ENCODE data around the gene SRGAP2C.
A peak's percentile ranks its signal among the peaks of the same experiment; 100 is the strongest.
"Not testable (repeated sequence)": the region's sequence is repeated elsewhere in the genome, so short reads cannot be mapped to it uniquely, and the experiment has no call there.

The SRGAP2C gene

DNA sequence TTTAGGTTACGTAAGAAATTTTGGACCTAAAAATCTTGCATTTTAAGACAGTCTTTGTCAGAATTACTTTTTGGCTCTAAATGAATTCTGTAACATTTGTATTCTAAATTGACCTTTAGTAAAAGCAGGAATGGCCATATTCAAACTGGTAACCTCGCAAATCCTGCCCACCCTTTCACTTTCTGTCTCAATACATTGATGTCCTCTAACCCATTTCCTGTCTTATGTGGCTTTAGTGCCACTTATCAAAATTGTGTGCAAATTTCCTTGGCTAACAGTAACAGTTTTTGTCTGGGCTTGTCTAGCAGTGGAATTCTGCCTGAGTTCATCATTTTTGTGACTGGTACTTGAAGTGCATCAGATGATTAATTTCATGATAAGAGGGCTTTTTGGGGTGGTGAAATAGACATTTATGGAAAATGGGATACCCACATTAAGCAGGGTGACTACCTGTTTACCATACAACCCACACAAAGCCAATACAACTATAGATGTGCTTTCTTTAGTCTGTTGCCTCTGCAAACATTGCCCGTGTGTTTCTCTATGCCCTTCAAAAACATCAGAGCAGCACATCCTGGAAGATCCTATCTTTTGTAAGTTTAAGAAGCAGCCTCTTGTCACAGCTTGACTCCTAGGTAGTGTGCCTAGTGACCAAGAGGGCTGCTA is 205.3 kb downstream of the SRGAP2C start:
- not testable (repeated sequence) for DNase-seq

DNA sequence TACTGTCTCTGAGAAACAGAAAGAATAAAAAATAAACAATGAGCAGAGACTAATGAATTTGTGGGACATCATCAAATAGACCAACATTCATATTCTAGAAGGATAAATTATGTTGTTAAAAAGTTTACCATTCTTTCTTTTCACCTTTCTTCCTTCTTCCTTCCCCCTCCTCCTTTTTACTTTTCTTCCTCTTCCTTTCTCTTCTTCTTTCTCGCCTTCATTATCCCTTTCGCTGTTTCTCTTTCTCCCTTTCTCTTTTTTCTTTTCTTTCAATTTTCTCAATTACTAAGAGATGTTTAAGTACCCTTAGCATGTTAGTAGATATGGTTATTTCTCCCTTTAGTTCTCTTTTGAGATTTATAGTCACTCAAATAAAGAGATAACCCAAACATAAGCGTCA is 207.4 kb downstream of the SRGAP2C start:
- not testable (repeated sequence) for DNase-seq

DNA sequence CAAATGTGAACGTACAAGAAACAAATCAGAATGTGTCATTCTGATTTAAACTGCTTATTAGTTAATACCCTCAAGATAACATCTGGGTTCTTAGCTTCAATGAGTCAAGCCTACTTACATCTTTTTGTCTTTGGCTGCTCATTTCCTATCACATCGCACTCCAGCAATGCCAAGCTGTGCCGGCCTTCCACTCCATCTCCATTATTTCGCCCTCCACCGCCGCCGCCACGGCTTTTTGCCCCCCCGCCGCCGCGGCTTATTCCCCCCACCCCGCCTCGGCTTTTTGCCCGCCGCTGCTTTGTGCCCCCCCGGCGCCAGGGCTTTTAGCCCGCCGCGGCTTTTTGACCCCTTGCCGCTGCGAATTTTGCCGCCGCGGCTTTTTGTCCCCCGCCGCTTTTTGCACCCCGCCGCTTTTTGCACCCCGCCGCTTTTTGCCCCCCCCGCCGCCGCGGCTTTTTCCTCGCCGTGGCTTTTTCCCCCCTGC is 211.0 kb downstream of the SRGAP2C start:
- peak; percentile 22 to 61 (median 47) for DNase-seq

DNA sequence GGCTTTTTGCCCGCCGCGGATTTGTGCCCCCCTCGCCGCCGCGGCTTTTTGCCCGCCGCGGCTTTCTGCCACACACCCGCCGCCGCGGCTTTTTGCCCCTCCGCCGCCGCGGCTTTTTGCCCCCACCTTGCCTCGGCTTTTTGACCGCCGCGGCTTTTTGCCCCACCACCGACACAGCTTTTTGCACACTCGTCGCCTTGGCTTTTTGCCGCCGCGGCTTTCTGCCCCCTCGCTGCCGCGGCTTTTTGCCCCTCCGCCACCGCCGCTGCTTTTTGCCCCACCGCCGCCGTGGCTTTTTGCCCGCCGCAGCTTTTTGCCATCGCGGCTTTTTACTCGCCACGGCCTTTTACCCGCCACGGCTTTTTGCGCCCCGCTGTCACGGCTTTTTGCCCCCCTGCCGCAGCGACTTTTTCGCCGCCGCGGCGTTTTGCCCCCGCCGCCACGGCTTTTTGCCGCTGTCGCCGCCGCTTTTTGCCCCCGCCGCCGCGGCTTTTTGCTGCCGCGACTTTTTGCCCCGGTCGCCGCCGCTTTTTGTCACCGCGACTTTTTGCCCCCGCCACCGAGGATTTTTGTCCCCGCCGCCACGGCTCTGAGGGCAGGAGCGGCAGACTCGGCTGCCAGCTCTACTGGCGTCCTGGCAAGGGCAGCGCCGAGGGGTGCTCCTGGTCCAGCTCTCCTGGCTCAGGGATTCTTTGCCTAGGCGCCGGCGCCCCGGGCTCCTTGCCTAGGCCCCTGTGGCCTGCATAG is 211.7 kb downstream of the SRGAP2C start:
- DNase-seq: peak; percentile 19 to 22 (median 21)

DNA sequence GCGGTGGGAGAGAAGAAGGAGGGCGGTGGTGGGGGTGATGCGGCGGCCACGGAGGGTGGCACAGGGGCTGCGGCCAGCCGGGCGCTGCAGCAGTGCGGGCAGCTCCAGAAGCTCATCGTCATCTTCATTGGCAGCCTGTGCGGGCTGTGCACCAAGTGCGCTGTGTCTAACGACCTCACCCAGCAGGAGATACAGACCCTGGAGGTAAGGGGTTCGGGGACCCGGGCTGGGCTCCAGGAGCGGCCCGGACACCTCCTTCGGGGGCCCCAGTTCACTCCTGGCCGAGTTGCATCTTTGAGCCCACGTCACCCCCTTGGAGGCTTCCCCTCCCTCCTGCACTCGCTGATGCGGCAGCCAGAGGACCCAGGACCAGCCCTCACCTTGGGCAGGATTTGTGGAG is 212.3 kb downstream of the SRGAP2C start:
- DNase-seq: not testable (repeated sequence)

DNA sequence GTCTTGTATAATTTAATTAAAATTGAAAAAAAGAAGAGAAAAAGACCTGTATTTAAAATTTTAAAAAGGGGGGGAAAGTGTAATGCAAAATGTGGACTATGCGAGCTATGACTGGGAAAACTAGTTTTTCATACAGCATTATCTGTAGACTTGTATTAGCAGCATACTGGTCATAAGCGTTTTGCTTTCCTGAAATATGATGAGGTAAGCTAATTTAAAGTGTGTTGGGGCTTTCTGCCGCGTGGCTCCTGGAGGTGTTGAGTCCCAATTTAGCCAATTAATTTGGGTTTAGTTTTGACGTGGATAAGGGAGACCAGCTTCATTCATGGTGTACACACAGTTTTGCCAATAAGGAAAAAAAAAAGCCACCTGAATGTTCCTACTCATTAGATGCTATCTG is 214.4 kb downstream of the SRGAP2C start:
- DNase-seq: not testable (repeated sequence)

DNA sequence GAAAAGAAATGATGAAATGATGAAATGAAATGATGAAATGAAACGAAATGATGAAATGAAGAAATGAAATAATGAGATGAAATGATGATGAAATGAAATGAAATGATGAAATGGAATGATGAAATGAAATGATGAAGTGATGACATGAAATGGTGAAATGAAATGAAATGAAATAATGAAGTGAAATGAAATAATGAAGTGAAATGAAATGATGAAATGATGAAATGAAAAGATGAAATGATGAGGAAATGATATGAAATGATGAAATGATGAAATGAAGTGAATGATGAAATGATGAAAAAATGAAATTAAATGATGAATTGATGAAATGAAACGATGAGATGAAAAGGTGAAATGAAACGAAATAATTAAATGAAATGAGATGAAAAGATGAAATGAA is 215.3 kb downstream of the SRGAP2C start:
- not testable (repeated sequence) for DNase-seq

DNA sequence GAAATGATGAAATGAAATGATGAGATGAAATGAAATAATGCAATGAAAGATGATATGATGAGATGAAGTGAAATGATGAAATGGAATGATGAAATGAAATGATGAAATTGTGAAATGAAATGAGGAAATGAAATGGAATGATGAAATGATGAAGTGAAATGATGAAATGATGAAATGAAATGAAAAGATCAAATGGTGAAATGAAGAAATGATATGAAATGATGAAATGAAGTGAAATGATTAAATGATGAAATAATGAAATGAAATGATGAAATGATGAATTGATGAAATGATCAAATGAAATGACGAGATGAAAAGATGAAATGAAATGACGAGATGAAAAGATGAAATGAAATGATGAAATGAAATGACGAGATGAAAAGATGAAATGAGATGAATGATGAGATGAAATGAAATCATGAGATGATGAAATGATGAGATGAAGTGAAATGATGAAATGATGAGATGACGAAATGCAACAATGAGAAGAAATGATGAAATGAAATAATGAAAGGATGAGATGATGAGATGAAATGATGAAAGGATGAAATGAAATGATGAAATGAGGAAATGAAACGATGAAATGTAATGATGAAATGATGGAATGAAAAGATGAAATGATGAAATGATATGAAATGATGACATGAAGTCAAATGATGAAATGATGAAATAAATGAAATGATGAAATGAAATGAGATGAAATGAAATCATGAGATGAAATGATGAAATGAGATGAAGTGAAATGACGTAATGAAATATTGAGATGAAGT is 216.0 kb downstream of the SRGAP2C start:
- DNase-seq: not testable (repeated sequence)

DNA sequence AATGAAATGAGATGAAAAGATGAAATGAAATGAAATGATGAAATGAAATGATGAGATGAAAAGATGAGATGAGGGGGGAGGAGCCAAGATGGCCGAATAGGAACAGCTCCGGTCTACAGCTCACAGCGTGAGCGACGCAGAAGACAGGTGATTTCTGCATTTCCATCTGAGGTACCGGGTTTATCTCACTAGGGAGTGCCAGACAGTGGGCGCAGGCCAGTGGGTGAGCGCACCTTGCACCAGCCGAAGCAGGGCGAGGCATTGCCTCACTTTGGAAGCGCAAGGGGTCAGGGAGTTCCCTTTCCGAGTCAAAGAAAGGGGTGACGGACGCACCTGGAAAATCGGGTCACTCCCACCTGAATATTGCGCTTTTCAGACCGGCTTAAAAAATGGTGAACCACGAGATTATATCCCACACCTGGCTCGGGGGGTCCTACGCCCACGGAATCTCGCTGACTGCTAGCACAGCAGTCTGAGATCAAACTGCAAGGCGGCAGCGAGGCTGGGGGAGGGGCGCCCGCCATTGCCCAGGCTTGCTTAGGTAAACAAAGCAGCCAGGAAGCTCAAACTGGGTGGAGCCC is 216.7 kb downstream of the SRGAP2C start:
- DNase-seq: not testable (repeated sequence)

DNA sequence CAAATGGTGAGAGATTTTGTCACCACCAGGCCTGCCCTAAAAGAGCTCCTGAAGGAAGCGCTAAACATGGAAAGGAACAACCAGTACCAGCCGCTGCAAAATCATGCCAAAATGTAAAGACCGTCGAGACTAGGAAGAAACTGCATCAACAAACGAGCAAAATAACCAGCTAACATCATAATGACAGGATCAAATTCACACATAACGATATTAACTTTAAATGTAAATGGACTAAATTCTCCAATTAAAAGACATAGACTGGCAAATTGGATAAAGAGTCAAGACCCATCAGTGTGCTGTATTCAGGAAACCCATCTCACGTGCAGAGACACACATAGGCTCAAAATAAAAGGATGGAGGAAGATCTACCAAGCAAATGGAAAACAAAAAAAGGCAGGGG is 218.5 kb downstream of the SRGAP2C start:
- not testable (repeated sequence) for DNase-seq

DNA sequence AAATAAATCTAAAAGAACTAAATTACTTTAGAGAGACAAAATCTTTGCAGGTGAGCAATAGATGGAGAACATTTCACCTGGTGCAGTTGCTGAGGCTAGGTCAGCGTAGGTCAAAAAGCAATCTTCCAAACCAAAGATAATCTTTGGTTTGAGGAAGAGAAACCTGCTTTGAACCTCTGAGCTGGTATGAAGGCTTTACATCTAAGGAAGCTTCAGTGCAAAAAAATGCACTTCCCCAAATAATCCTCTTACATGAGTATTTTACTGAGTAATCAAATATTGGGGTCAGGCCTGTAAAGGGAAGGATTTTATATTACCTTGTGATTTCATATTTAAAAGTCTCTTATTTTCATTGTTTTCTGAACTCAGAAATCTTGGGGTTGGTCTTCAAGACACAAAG is 223.6 kb downstream of the SRGAP2C start:
- no peak for DNase-seq

DNA sequence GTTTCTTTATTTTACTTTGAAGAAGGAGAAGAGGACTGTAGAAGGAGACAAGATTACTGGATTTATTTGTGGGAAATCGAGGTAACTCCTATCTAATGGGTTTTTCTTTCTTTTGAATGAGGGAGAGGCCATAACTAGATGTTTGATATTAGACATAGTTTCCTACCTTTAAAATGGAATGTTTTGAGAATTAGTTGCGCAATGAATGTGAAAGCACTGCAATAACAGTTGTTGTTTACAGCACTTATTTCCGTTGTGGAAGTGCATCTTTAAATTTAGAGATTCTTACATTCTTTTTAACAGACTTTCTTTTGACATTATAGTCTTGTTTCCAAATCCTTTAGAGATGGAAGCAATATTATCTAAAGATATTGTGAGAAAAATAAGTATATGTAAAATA is 229.0 kb downstream of the SRGAP2C start:
- no peak for DNase-seq

DNA sequence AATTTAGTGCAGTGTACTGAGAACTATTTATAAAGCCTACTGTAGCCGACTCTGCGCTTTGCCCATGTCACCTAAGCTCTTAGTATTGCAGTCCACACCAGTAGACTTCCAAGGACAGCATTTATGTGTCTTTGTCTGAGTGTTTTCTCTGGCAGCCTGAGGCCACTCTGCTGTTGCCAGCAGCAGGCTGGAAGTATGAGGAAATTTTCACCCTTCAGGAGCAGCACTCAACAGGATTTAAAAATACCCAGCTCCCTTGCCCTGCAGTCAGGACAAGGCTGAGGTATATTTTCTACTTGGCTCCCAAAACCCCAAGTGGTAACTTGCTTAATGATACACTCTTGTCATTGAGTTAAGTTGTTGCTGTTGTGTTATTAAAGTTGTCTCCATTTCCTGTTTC is 230.1 kb downstream of the SRGAP2C start:
- no peak for DNase-seq

DNA sequence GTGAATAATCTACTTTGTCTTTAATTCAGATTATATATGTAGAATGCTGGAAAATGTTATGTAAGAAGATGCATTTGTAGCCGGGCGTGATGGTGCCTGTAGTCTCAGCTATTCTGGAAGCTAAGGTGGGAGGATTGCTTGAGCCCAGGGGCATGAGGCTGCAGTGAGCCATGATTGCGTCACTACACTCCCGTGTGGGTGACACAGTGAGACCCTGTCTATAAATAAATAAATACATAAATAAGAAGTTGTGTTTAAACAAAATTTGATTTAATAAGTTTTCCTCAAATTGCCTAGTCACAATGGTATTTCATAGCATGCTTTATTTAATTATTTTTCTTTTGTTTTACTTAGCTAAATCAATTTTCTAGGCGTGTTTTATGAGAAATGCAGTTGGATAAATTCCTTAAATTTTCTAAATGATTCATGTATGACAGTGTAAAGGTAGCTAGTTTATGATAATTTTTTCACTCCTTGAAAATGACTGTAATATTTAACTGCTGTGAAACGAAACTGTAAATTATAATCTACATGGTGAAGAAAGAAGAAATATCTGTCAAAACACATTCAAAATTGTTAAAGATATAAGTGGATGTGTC is 232.6 kb downstream of the SRGAP2C start:
- DNase-seq: no peak

DNA sequence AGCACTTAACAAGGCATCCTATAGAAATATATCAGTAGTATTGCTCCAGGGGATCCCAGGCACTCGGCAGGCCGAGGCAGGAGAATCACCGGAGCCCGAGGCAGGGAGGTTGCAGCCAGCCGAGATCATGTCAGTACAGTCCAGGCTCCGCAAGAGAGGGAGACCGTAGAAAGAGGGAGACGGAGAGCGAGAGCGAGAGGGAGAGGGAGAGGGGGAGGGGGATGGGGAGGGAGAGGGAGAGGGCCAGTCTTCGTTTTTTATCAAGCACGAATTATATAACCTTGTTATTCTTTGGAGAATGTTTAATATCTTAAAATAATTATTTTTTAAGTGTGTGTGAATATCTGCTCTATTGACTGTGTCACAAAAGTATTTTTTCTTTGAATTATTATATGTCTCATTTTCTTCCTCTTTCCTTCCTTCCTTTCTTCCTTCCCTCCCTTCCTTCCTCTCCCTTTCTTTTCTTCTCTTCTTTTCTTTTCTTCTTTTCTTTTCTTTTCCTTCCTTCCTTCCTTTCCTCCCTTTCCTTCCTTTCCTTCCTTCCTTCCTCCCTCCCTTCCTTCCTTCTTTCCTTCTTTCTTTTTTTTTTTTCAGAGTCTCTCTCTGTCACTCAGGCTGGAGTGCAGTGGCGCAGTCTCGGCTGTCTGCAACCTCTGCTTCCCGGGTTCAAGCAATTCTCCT is 233.7 kb downstream of the SRGAP2C start:
- DNase-seq: no peak

DNA sequence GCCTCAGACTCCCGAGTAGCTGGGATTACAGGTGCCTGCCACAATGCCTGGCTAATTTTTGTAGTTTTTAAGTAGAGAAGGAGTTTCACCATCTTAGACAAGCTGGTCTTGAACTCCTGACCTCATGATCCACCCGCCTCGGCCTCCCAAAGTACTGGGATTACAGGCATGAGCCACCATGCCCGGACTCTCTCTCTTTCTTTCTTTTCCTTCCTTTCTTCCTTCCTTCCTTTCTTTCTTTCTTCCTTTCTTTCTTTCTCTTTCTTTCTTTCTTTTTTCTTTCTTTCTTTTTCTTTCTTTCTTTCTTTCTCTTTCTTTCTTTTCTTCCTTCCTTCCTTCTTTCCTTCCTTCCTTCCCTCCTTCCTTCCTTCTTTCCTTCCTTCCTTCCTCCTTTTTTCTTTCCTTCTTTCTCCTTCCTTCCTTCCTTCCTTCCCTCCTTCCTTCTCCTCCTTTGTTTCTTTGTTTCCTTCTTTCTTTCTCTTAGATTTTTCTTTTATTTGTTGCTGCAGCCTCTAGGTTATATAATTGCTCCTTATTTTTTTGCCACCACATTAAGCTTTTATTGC is 234.4 kb downstream of the SRGAP2C start:
- DNase-seq: not testable (repeated sequence)

DNA sequence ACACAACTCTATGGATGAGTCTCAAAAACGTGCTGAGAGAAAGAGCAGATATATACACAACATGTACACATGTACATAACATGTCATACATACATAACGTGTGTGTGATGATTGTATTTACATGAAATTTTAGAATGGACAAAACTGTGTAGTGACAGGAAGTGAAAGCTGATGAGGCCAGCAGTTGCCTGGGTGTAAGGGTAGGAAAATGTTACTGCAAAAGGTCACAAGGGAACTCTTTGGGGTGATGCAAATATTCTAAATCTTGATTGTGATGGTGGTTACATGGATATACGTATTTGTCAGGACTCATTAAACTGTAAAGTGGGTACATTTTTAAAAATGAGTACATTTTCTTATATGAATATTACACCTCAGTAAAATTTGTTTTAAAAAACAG is 236.7 kb downstream of the SRGAP2C start:
- not testable (repeated sequence) for DNase-seq

DNA sequence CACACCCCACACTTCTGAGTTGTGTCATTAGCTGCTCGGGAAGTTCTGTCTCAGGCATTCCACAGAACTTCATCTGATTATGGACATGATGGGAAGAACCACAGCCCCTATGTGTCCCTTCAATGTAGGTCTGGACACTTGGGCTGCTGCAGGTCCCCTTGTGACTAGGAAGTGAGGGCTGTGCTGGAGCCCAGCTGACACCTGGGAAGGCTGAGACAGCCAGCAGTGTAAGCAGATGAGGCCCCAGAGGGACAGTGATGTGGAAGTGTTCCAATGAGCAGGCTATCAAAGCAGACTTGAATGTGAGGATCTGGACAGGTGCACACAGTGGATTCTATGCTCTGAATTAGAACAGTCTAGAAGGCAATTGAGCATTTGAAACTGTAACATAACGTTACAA is 239.2 kb downstream of the SRGAP2C start:
- DNase-seq: not testable (repeated sequence)

DNA sequence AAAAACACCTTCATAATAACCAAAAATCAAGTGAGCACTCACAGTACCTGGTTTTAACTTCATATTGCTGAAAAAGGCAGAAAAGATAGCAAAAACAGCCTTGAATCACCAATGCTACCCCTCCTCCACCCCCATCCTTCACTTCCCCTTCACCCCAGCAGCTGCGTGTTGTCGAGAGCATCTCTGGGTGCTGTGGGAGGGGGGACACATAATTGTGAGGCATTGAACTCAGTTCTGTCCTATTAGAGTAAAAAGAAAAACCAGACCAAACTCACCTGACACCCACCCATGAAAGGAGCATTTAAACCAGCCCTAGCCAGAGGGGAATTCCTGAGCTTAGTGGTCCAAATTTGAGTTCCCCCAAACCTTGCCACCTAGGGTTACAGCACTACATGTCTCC is 248.7 kb downstream of the SRGAP2C start:
- DNase-seq: not testable (repeated sequence)

DNA sequence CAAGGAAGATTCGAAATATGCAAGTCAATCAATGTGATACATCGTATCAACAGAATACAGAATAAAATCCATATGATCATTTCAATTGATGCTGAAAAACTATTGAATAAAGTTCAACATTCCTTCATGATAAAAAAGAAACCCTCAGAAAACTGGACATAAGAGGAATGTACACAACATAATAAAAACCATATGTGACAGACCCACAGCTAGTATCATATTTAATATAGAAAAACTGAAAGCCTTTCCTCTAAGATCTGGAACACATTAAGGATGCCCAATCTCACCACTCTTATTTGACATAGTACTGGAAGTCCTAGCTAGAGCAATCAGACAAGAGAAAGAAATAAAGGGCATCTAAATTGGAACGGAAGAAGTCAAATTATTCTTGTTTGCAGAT is 254.1 kb downstream of the SRGAP2C start:
- not testable (repeated sequence) for DNase-seq

DNA sequence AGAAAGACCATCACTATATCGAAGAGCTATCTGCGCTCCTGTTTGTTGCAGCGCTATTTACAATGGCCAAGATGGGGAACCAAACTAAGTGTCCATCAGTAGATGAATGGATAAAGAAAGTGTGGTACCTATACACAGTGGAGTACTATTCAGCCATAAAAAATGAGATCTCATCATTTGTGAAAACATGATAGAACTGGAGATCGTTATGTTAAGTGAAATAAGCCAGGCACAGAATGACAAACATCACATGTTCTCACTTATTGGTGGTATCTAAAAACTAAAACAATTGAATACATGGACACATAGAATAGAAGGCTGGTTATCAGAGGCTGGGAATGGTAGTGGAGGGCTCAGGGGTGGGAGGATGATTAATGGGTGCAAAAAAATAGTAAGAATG is 256.2 kb downstream of the SRGAP2C start:
- DNase-seq: no peak
